ENCODE measurements around the gene ITIH4. TPM values are rescaled to one million over a fixed set of nuclear protein-coding genes. Genes with fewer than 3 reads are reported as not detected.

Gene ITIH4
- total and polyA plus RNA-seq, 2 of the 13 experiments (the other 11 are each of a cell fraction or from before 2014, with no cell fraction given) = 2.7 to 5.3 TPM

DNA sequence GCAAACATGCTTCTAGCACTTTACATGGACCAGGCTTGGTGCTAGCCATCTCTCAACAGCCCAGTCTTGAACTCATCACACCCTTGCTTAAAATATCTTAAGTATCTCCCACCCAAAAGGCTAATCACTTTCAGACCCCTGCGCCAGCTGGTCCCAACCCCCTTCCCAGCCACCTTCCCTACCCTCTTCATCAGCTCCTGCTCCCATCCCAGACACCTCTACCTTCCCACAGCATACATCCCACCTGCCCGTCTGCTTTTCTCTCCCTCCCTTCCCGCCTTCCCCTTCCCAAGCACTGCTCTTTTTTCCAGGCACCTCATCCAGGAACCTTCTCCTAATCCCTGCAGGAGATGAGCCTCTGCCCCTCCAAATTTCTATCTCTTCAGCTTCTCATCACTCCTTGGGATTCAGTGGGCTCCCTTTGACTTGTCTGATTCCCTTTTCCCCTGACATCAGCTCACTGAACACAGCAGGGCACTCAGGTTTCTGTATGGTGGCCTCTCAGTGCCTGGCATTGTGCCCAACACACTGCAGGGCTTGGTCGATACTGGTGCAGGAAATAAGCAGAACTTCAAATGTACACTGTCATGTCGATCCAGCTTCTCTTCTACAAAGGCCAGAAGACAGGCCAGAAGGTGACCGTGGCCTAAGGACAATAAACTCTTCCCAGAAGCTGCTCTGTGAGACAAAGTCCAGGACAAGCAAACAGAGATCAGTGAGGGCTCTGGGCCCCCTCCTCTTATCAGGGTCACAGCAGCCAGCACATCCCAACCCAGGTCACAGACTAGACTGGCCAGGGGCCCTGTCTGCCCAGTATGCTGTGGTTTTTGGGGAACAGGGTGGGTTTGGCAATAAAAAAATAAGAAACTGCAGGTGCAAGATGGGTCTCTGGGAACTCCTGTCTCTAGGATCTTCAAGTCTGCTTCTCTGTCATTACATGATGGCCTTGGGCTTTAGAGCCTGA, 55.3 kb downstream of the ITIH4 start (continued):
- TF ChIP-seq CENPT (CRISPR knock-in tag; IDR thresholded peaks at IDR 0.05; ENCODE audit: low read depth) = no peak
- TF ChIP-seq, protein P1, sequence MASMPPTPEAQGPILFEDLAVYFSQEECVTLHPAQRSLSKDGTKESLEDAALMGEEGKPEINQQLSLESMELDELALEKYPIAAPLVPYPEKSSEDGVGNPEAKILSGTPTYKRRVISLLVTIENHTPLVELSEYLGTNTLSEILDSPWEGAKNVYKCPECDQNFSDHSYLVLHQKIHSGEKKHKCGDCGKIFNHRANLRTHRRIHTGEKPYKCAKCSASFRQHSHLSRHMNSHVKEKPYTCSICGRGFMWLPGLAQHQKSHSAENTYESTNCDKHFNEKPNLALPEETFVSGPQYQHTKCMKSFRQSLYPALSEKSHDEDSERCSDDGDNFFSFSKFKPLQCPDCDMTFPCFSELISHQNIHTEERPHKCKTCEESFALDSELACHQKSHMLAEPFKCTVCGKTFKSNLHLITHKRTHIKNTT (CRISPR knock-in tag; IDR thresholded peaks at IDR 0.05) = no peak
- peak; percentile 56; the same call in 1 of the 2 replicates for TF ChIP-seq MYC (CRISPR knock-in tag; IDR thresholded peaks at IDR 0.05; ENCODE audit: borderline replicate concordance)
- TF ChIP-seq PITX1 (CRISPR knock-in tag; IDR thresholded peaks at IDR 0.05) = peak; percentile 84
- peak; percentile 89 for TF ChIP-seq ZBTB7B (CRISPR knock-in tag; IDR thresholded peaks at IDR 0.05)
- TF ChIP-seq AKNA (CRISPR knock-in tag; IDR thresholded peaks at IDR 0.05; ENCODE audit: borderline replicate concordance) = no peak
- TF ChIP-seq RXRA (CRISPR knock-in tag; IDR thresholded peaks at IDR 0.05) = peak; percentile 98
- TF ChIP-seq ZNF382 (CRISPR knock-in tag; IDR thresholded peaks at IDR 0.05; ENCODE audit: borderline replicate concordance) = no peak
- TF ChIP-seq ZHX2 (IDR thresholded peaks at IDR 0.05; ENCODE audit: low read depth) = peak; percentile 27; the same call in 1 of the 2 replicates
- TF ChIP-seq ZHX2 (CRISPR knock-in tag; IDR thresholded peaks at IDR 0.05; ENCODE audit: borderline replicate concordance) = no peak
- peak; percentile 82 for TF ChIP-seq PPARG (CRISPR knock-in tag; conservative IDR thresholded peaks at IDR 0.05)
- peak; percentile 86 for TF ChIP-seq HOXA3 (CRISPR knock-in tag; IDR thresholded peaks at IDR 0.05)
- no peak; the same call in 1 of the 2 replicates for TF ChIP-seq CHD4 (IDR thresholded peaks at IDR 0.05; ENCODE audit: borderline replicate concordance, low read length)
- TF ChIP-seq HDAC2 (CRISPR knock-in tag; IDR thresholded peaks at IDR 0.05) = peak; percentile 91
- TF ChIP-seq MAFF (IDR thresholded peaks at IDR 0.05; ENCODE audit: low read depth, low read length) = peak; percentile 36

All from HepG2 (cell line).